Measurements from ENCODE around the gene SLC49A4. TPM values are rescaled to one million over a fixed set of nuclear protein-coding genes. Genes with fewer than 3 reads are reported as not detected.

SLC49A4 gene
- total and polyA plus RNA-seq, 2 of the 13 experiments (the other 11 are each of a cell fraction or from before 2014, with no cell fraction given) = 6.5 to 16.3 TPM

DNA sequence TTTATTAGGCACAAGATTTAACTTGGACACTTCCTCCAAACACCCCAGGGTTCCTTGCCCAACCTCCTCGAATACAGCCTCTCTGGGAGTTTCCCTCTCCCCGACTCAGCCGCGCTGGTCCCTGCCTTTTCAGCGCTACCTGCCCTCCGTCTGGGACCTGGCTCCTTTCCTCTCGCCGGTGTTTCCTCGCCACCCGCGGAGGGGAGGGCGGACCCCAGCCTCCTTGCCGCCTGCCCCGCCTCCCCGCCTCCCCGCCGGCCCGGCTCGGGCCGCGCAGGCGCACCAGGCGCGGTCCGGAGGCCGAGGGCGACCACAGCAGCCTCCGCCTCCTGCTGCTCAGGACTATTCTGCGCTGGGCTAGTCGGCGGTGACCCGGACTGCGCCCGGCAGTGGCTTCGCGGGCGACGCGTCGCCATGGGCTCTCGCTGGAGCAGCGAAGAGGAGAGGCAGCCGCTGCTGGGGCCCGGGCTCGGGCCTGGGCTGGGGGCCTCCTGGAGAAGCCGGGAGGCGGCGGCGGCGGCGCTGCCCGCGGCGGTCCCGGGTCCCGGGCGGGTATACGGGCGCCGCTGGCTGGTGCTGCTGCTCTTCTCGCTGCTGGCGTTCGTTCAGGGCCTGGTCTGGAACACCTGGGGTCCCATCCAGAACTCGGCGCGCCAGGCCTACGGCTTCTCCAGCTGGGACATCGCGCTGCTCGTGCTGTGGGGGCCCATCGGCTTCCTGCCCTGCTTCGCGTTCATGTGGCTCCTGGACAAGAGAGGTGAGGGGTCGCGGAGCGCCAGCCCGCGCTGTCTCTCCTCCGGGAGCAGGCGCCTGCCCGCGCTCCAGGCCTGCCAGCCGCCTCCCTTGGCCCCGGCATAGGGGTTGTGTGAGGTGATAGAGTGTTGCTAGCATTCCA lies at the start of gene SLC49A4 (continued):
- TF ChIP-seq, protein P1, sequence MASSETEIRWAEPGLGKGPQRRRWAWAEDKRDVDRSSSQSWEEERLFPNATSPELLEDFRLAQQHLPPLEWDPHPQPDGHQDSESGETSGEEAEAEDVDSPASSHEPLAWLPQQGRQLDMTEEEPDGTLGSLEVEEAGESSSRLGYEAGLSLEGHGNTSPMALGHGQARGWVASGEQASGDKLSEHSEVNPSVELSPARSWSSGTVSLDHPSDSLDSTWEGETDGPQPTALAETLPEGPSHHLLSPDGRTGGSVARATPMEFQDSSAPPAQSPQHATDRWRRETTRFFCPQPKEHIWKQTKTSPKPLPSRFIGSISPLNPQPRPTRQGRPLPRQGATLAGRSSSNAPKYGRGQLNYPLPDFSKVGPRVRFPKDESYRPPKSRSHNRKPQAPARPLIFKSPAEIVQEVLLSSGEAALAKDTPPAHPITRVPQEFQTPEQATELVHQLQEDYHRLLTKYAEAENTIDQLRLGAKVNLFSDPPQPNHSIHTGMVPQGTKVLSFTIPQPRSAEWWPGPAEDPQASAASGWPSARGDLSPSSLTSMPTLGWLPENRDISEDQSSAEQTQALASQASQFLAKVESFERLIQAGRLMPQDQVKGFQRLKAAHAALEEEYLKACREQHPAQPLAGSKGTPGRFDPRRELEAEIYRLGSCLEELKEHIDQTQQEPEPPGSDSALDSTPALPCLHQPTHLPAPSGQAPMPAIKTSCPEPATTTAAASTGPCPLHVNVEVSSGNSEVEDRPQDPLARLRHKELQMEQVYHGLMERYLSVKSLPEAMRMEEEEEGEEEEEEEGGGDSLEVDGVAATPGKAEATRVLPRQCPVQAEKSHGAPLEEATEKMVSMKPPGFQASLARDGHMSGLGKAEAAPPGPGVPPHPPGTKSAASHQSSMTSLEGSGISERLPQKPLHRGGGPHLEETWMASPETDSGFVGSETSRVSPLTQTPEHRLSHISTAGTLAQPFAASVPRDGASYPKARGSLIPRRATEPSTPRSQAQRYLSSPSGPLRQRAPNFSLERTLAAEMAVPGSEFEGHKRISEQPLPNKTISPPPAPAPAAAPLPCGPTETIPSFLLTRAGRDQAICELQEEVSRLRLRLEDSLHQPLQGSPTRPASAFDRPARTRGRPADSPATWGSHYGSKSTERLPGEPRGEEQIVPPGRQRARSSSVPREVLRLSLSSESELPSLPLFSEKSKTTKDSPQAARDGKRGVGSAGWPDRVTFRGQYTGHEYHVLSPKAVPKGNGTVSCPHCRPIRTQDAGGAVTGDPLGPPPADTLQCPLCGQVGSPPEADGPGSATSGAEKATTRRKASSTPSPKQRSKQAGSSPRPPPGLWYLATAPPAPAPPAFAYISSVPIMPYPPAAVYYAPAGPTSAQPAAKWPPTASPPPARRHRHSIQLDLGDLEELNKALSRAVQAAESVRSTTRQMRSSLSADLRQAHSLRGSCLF (CRISPR knock-in tag; IDR thresholded peaks at IDR 0.05; ENCODE audit: borderline replicate concordance) = no peak
- TF ChIP-seq GTF3A (CRISPR knock-in tag; conservative IDR thresholded peaks at IDR 0.05) (0 out of 2 replicates have a peak, but pooled peaks have one; percentile 16), NFE2L2 (IDR thresholded peaks at IDR 0.05; ENCODE audit: low read length) (no peak), NFE2 (CRISPR knock-in tag; IDR thresholded peaks at IDR 0.05) (no peak), ZNF572 (CRISPR knock-in tag; IDR thresholded peaks at IDR 0.05) (no peak), SOX6 (IDR thresholded peaks at IDR 0.05) (no peak), SOX6 (CRISPR knock-in tag; IDR thresholded peaks at IDR 0.05) (peak; percentile 22; the same call in 1 of the 2 replicates), ZNF674 (CRISPR knock-in tag; IDR thresholded peaks at IDR 0.05; ENCODE audit: low read depth) (no peak), ZNF776 (CRISPR knock-in tag; IDR thresholded peaks at IDR 0.05) (peak; percentile 82; the same call in 1 of the 2 replicates), AKAP8 (CRISPR knock-in tag; IDR thresholded peaks at IDR 0.05) (peak; percentile 35; the same call in 1 of the 2 replicates), NR2C2 (CRISPR knock-in tag; IDR thresholded peaks at IDR 0.05; ENCODE audit: borderline replicate concordance) (peak; percentile 49; the same call in 1 of the 2 replicates), ZNF121 (CRISPR knock-in tag; IDR thresholded peaks at IDR 0.05) (0 out of 2 replicates have a peak, but pooled peaks have one; percentile 18), ZNF232 (CRISPR knock-in tag; IDR thresholded peaks at IDR 0.05; ENCODE audit: borderline replicate concordance) (peak; percentile 85)
- TF ChIP-seq, protein P2, sequence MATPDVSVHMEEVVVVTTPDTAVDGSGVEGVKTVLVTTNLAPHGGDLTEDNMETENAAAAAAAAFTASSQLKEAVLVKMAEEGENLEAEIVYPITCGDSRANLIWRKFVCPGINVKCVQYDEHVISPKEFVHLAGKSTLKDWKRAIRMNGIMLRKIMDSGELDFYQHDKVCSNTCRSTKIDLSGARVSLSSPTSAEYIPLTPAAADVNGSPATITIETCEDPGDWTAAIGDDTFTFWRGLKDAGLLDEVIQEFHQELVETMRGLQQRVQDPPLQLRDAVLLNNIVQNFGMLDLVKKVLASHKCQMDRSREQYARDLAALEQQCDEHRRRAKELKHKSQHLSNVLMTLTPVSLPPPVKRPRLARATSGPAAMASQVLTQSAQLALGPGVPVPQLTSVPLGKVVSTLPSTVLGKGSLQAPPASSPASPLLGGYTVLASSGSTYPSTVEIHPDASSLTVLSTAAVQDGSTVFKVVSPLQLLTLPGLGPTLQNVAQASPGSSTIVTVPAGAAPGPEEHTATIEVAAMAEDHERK (CRISPR knock-in tag; IDR thresholded peaks at IDR 0.05; ENCODE audit: low read depth) = no peak
- TF ChIP-seq, protein P3, sequence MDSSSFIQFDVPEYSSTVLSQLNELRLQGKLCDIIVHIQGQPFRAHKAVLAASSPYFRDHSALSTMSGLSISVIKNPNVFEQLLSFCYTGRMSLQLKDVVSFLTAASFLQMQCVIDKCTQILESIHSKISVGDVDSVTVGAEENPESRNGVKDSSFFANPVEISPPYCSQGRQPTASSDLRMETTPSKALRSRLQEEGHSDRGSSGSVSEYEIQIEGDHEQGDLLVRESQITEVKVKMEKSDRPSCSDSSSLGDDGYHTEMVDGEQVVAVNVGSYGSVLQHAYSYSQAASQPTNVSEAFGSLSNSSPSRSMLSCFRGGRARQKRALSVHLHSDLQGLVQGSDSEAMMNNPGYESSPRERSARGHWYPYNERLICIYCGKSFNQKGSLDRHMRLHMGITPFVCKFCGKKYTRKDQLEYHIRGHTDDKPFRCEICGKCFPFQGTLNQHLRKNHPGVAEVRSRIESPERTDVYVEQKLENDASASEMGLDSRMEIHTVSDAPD (CRISPR knock-in tag; IDR thresholded peaks at IDR 0.05) = no peak
- TF ChIP-seq, protein P4, sequence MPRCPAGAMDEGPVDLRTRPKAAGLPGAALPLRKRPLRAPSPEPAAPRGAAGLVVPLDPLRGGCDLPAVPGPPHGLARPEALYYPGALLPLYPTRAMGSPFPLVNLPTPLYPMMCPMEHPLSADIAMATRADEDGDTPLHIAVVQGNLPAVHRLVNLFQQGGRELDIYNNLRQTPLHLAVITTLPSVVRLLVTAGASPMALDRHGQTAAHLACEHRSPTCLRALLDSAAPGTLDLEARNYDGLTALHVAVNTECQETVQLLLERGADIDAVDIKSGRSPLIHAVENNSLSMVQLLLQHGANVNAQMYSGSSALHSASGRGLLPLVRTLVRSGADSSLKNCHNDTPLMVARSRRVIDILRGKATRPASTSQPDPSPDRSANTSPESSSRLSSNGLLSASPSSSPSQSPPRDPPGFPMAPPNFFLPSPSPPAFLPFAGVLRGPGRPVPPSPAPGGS (CRISPR knock-in tag; IDR thresholded peaks at IDR 0.05) = peak; percentile 61; the same call in 1 of the 2 replicates

Measured in HepG2 (cell line).